Skeletal muscle tissue (tissue), 4 donors: ENCODE results near the gene FCRLA. TPM values are rescaled to one million over a fixed set of nuclear protein-coding genes. Genes with fewer than 3 reads are reported as not detected.
"Not testable (repeated sequence)": the region's sequence is repeated elsewhere in the genome, so short reads cannot be mapped to it uniquely, and the experiment has no call there.

Source experiments
- H3K27ac ChIP-seq: one replicate; pipeline ENCODE4 v1.7.0; 2013; ENCODE audit warnings: mild to moderate bottlenecking, low read depth, low read length, inconsistent platforms
- H3K27me3 ChIP-seq, 3 donors: one replicate each; pipeline ENCODE4 v1.7.0; 2013; ENCODE audit warnings: low read length in 3 of 3; ENCODE audit not compliant: control insufficient read depth in 3 of 3, insufficient read depth in 3 of 3
- H3K36me3 ChIP-seq, 3 donors: one replicate each; pipeline ENCODE4 v1.7.0; 2013; ENCODE audit warnings: low read length in 3 of 3; ENCODE audit not compliant: control insufficient read depth in 3 of 3, insufficient read depth in 3 of 3
- H3K4me1 ChIP-seq, 3 donors: one replicate each; pipeline ENCODE4 v1.7.0; 2013; ENCODE audit warnings: low read length in 3 of 3, mild to moderate bottlenecking in 3 of 3; ENCODE audit not compliant: control insufficient read depth in 3 of 3, insufficient read depth in 3 of 3
- H3K4me3 ChIP-seq, 3 donors: one replicate each; pipeline ENCODE4 v1.7.0; 2013; ENCODE audit warnings: low read length in 3 of 3
- H3K9ac ChIP-seq, 3 donors: one replicate each; pipeline ENCODE4 v1.7.0; 2013; ENCODE audit warnings: low read length in 3 of 3, mild to moderate bottlenecking in 3 of 3, moderate library complexity in 2 of 3, low read depth in 1 of 3
- H3K9me3 ChIP-seq, 3 donors: one replicate each; pipeline ENCODE4 v1.7.0; 2013; ENCODE audit warnings: low read length in 3 of 3; ENCODE audit not compliant: control insufficient read depth in 3 of 3
- total RNA-seq: library from RNA; depleted of rRNA; stranded (reverse); fragments of >200 nt; gene quantifications from one replicate; pipeline ENCODE4 v1.2.3, GENCODE V29; 2014
- donor health status: Osteomylitis.

The FCRLA gene, protein sequence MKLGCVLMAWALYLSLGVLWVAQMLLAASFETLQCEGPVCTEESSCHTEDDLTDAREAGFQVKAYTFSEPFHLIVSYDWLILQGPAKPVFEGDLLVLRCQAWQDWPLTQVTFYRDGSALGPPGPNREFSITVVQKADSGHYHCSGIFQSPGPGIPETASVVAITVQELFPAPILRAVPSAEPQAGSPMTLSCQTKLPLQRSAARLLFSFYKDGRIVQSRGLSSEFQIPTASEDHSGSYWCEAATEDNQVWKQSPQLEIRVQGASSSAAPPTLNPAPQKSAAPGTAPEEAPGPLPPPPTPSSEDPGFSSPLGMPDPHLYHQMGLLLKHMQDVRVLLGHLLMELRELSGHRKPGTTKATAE
- total RNA-seq = 1.0 TPM

DNA sequence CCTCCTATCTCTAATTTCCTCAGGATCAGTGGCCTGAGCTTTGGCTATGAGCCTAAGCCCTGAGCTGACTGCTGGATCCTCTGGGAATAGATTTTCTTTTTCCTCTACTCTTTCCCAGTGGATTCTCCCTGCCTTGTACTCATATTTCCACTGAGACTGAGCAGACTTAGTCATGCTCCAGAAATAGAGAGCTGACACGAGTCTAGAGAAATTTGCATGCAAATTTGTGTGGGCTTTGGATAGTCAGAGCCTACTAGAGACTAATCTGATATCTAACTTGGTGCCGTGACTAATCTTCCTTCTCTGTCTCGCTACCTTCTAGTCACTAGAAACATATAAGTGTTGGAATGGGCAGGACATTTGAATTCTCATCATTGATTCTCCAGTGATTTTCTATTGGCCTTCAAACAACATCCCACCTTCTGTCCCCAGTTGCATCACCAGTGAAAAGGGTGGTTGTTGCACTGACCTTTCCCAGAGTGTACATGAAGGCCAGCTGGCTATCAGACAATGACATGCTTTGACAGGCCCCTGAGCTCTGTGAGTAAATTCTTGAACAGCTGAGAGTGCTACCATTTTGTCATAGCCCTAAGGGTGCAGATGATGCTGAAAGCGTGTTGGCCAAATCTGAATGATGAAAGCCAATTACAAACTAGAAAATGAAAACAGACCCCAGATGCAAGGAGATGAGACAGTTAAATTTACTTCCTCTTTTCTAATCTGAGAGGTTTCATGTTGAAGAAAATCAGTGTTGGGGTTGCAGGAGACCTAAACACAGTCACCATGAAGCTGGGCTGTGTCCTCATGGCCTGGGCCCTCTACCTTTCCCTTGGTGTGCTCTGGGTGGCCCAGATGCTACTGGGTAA lies at the start of gene FCRLA:
TSS of gene FCRLA (plus strand) at position 748 of the 866 bp plus-strand sequence. CDS start at position 784, 36 bp downstream.
- H3K4me1 ChIP-seq = peaks cover 0 to 18% (median 7%) of the 10 kb centered on the region in 3 donors
- H3K9ac ChIP-seq = no peak within 1 kb of the TSS
- H3K36me3 ChIP-seq = no peaks in the 10 kb centered on the region
- no peaks in the 10 kb centered on the region for H3K9me3 ChIP-seq
- no peak within 1 kb of the TSS for H3K4me3 ChIP-seq
- no peaks in the 10 kb centered on the region for H3K27me3 ChIP-seq
- peak within 1 kb of the TSS; percentile 66 for H3K27ac ChIP-seq

DNA sequence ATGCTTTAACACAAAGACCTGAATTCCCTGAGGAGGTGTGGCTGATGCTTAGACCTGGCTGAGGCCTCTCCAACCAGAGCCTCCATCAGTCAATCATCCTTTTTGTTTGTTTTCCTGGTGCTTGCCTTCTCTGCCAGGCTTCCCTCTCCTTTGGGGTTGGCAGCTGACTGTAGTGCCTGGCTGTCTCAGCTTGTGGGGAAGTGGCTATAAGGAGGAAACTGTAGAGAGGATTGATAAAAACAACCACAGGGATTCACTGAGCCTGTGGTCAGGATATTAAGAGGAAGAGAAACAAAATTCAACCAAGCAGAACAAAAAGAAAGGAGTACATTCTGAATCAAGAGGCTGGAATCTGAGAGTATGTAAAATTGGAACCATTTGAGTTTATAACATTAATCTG lies 48.5 kb upstream of the FCRLA start:
- H3K36me3 ChIP-seq, H3K4me3 ChIP-seq, H3K27ac ChIP-seq, H3K27me3 ChIP-seq, H3K9me3 ChIP-seq, H3K4me1 ChIP-seq, H3K9ac ChIP-seq: not testable (repeated sequence)

DNA sequence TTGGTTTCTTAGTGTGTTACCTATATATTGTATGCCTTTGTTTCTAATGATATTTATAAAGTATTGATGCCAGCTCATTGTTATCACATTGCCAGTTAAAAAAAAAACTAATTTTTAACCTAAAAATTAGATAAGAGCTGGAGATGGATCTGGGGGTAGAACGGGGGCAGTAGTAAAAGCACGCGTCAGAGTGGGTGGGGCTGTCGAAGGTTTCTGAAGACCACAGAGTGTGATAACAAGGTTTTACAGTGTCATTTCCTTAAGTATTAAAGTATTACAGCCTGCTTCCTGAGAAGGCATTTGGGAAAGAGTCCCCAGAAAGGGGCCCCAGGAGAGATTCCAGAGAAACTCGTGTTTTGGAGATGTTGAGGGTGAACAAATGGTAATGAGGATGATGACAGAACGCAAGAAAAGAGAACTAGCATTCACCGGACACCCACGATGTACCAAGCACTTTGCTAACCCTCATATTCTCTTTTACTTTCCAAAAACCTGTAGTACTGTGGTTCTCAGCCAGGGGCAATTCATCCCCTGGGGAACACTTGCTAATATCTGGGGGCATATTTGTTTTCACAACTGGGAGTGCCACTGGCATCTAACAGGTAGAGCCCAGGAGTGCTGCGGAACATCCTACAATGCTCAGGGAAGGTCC lies 45.2 kb upstream of the FCRLA start:
- not testable (repeated sequence) for H3K36me3 ChIP-seq, H3K27me3 ChIP-seq, H3K9ac ChIP-seq, H3K9me3 ChIP-seq, H3K4me1 ChIP-seq, H3K27ac ChIP-seq, H3K4me3 ChIP-seq

DNA sequence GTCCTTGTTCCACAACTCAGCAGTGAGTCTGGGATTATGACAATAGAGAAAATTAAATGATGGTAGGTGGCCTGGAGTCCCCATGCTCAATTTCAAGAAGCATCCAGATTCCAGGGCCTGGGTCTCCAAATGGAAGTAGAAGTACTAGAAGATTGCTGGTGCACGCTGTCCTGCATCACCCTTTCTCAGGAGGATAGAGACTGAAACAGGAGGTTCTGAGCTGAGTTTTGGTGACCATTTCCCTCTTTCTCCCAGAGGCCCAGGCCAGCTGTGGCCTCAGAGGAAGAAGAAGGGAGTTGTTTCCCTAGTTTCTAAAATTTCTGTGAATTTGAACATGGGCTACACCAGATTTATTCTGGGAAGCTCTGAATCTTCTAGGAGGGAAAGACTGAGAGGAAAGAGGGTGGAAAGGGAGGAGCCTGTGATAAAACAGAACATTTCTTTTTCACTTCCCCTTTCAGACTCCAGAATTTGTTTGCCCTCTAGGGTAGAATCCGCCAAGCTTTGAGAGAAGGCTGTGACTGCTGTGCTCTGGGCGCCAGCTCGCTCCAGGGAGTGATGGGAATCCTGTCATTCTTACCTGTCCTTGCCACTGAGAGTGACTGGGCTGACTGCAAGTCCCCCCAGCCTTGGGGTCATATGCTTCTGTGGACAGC lies 44.2 kb upstream of the FCRLA start, which contains the start of gene FCGR2B:
TSS of gene FCGR2B (plus strand) at position 460 of the 656 bp plus-strand sequence. CDS start at position 559, 99 bp downstream.
- H3K9ac ChIP-seq, H3K9me3 ChIP-seq, H3K36me3 ChIP-seq, H3K27ac ChIP-seq, H3K4me1 ChIP-seq, H3K27me3 ChIP-seq, H3K4me3 ChIP-seq: not testable (repeated sequence)

DNA sequence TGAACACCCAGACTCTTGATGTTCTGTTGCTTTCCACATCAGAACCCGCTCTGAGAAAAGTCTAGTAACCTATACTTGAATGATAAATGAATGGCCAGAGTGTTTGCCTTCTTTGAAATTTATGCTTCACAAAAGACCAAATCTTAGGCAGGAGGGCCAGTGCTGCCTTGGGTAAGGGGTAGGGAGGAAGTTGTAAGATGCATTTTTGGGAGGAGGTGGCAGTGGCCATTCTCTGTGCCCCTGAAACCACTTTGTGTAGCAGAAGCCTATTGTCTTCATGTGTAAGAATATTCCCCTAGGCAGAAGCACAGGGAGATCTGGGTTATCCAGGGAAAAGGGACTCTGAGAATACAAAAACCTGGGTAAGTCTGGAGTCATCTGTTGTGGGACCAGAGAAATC lies 43.5 kb upstream of the FCRLA start:
- not testable (repeated sequence) for H3K9me3 ChIP-seq, H3K4me3 ChIP-seq, H3K9ac ChIP-seq, H3K27ac ChIP-seq, H3K36me3 ChIP-seq, H3K27me3 ChIP-seq, H3K4me1 ChIP-seq

DNA sequence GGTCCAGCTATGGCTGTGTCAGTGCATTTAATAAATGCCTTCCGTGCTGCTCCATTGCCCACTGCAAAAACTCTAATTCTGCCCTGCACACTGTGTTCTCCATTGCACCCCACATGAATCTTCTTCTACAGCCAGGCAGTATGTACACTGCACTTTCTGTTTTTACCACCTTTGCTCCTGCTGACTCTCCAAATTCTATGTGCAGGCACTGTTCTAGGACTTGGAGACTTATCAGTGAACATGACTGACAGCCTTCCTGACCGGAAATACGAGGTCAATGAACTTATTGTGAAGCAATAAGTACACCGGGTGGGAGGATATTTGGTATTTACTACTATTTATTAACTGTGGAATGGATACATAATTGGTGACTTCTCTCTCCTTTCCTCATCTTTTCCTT lies 42.3 kb upstream of the FCRLA start:
- H3K4me3 ChIP-seq, H3K36me3 ChIP-seq, H3K9ac ChIP-seq, H3K4me1 ChIP-seq, H3K27ac ChIP-seq, H3K27me3 ChIP-seq, H3K9me3 ChIP-seq: not testable (repeated sequence)

DNA sequence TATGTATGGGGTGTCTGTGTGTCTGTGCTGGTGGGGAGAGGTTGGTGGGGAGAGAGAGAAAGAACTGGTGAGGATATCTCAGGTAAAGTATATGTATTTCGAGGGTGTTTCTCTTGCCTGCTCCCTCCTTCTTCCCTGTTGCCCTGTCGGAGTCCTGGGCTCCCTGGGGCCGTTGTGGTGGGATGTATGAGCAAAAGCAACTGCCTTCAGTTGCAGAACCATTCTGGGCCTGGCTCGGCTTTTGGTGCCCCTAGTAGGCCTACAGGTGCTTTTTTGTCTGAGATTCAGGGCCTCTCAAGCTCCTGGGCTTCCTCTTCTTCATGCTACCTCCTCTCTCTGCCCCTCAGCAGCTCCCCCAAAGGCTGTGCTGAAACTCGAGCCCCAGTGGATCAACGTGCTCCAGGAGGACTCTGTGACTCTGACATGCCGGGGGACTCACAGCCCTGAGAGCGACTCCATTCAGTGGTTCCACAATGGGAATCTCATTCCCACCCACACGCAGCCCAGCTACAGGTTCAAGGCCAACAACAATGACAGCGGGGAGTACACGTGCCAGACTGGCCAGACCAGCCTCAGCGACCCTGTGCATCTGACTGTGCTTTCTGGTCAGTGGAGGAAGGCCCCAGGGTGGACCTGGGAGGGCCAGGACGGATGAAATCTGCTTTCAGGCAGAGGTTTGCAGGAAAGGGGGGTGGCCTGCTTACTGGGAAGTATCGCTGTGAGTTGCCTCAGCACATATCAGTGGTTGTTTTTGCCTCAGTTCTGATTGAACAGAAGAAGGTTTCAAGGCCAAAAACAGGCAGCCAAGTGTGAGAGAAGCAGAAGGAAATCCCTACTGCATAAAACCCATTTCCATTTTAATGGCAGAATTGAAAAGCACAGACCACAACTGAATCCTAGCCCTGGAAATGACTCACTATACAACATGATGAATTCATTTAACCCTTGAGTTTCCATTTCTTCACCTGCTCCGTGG lies 35.7 kb upstream of the FCRLA start:
- not testable (repeated sequence) for H3K4me3 ChIP-seq, H3K9me3 ChIP-seq, H3K9ac ChIP-seq, H3K4me1 ChIP-seq, H3K36me3 ChIP-seq, H3K27me3 ChIP-seq, H3K27ac ChIP-seq

DNA sequence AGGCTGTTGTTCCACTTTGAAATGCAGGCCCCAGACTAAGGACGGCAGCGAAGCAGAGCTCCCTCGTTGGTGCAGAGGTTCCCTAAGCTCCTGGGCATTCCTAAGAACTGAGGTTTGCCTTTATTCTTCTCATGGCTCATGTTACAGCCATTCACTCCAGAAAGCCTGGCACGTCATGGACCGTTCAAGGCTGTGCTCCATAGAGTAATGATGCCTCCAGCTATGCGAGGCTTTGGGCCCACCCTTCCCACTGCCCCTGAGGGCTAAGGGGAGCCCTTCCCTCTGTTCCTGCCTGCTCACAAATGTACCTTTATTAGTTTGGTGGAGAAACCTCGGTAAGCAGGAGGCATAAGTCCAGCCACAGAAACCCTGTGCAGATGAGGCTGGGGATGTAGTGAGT lies 33.6 kb upstream of the FCRLA start:
- H3K9ac ChIP-seq, H3K27me3 ChIP-seq, H3K36me3 ChIP-seq: not testable (repeated sequence)

DNA sequence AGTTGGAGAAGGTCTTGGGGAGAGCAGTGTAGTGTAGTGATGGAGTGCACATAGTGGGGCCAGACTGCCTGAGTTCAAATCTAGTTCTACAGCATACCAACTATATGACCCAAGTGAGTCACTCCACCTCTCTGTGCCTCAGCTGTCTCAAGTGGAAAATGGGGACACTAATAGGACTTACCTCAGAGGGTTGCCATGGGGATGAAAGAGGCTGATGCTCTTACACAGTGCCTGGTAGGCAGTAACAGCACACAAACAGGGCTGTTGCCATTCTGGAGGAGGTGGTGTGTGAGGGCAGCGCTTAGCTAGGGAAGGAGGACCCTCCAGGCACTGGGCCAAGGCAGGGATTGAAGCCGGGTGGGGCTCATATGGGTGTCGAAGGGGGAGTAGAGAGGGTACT lies 32.6 kb upstream of the FCRLA start:
- not testable (repeated sequence) for H3K9me3 ChIP-seq, H3K27me3 ChIP-seq, H3K27ac ChIP-seq, H3K9ac ChIP-seq, H3K4me3 ChIP-seq, H3K36me3 ChIP-seq, H3K4me1 ChIP-seq

More for the DNA sequence above, 33.6 kb upstream of the FCRLA start:
- H3K9me3 ChIP-seq, H3K4me3 ChIP-seq, H3K27ac ChIP-seq, H3K4me1 ChIP-seq: not testable (repeated sequence)
